Epithelial cell of esophagus (primary cell): ENCODE results near the gene STMN3.

Source experiments
- DNase-seq: peaks from one replicate; pipeline ENCODE4 v3.0.0; 2010; ENCODE audit warnings: low read depth
- H3K4me3 ChIP-seq: 2 replicates; pipeline ENCODE4 v1.5.1; 2011; ENCODE audit warnings: mild to moderate bottlenecking, low read length, control low read depth
- TF ChIP-seq, protein P1 (sequence below): IDR thresholded peaks from 2 replicates; pipeline ENCODE4 v1.5.1; 2011; ENCODE audit warnings: low read depth, mild to moderate bottlenecking, low read length, control low read depth, inconsistent platforms; ENCODE audit not compliant: insufficient read depth; ENCODE audit errors: missing control alignments

Gene STMN3

DNA sequence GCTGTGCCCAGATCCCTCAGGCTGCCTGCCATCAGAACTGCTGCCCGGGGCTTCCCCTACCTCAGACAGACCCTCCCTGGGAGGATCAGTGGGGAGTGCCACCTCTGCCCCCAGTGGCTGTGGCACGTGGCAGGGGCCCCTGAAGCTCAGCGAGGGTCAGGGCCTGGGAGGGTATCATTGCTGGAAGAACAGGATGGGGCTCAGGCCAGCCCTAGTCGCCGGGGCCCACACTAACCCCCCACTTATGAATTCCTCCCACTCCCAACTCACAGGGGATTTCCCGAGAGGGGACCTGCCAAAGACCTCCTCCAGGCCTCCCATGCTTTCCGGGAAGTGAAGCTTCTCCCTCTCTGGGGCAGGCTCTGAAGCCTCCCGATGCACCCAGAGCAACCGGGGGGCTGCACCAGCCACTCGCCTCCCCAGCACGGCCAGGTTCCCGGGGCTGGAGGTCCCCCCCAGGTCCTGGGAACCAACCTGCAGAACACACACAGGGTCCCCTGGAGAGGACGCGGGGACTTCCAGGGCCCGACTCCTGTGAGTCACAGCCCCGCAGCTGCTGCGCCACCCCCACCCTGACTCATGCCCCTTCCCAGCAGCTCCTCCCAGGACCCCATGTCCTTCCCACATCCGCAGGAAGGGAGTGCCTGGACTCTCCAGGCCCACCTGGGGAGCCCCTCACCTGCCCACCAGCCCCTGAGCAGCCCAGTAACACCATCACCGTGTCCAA lies 45.7 kb upstream of the STMN3 start:
- TF ChIP-seq, protein P1, sequence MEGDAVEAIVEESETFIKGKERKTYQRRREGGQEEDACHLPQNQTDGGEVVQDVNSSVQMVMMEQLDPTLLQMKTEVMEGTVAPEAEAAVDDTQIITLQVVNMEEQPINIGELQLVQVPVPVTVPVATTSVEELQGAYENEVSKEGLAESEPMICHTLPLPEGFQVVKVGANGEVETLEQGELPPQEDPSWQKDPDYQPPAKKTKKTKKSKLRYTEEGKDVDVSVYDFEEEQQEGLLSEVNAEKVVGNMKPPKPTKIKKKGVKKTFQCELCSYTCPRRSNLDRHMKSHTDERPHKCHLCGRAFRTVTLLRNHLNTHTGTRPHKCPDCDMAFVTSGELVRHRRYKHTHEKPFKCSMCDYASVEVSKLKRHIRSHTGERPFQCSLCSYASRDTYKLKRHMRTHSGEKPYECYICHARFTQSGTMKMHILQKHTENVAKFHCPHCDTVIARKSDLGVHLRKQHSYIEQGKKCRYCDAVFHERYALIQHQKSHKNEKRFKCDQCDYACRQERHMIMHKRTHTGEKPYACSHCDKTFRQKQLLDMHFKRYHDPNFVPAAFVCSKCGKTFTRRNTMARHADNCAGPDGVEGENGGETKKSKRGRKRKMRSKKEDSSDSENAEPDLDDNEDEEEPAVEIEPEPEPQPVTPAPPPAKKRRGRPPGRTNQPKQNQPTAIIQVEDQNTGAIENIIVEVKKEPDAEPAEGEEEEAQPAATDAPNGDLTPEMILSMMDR = no peak
- no peak overlapping the region for H3K4me3 ChIP-seq
- peak; percentile 92 for DNase-seq

GRCh38 chr20:63697868-63698545 lies 44.8 kb upstream of the STMN3 start:
- no peak overlapping the region for H3K4me3 ChIP-seq
- peak; percentile 27 for DNase-seq
- TF ChIP-seq, protein P1 = no peak

GRCh38 chr20:63697357-63697867 lies 44.2 kb upstream of the STMN3 start:
- TF ChIP-seq, protein P1 = no peak
- H3K4me3 ChIP-seq = no peak overlapping the region
- no peak for DNase-seq

DNA sequence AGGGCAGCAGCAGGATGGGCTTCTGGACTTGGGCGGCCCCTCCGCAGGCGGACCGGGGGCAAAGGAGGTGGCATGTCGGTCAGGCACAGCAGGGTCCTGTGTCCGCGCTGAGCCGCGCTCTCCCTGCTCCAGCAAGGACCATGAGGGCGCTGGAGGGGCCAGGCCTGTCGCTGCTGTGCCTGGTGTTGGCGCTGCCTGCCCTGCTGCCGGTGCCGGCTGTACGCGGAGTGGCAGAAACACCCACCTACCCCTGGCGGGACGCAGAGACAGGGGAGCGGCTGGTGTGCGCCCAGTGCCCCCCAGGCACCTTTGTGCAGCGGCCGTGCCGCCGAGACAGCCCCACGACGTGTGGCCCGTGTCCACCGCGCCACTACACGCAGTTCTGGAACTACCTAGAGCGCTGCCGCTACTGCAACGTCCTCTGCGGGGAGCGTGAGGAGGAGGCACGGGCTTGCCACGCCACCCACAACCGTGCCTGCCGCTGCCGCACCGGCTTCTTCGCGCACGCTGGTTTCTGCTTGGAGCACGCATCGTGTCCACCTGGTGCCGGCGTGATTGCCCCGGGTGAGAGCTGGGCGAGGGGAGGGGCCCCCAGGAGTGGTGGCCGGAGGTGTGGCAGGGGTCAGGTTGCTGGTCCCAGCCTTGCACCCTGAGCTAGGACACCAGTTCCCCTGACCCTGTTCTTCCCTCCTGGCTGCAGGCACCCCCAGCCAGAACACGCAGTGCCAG lies 43.6 kb upstream of the STMN3 start, which contains the start of gene TNFRSF6B:
TSS of gene TNFRSF6B (plus strand) at position 25 of the 729 bp plus-strand sequence. CDS start at position 141, 116 bp downstream.
- H3K4me3 ChIP-seq = peak within 1 kb of the TSS; percentile 22
- peak; percentile 28 for DNase-seq
- TF ChIP-seq, protein P1 = no peak

- DNase-seq = peak; percentile 75
- H3K4me3 ChIP-seq = no peak overlapping the region
- TF ChIP-seq, protein P1 = no peak
Observed at GRCh38 chr20:63696306-63696627, 43.0 kb upstream of the STMN3 start.

DNA sequence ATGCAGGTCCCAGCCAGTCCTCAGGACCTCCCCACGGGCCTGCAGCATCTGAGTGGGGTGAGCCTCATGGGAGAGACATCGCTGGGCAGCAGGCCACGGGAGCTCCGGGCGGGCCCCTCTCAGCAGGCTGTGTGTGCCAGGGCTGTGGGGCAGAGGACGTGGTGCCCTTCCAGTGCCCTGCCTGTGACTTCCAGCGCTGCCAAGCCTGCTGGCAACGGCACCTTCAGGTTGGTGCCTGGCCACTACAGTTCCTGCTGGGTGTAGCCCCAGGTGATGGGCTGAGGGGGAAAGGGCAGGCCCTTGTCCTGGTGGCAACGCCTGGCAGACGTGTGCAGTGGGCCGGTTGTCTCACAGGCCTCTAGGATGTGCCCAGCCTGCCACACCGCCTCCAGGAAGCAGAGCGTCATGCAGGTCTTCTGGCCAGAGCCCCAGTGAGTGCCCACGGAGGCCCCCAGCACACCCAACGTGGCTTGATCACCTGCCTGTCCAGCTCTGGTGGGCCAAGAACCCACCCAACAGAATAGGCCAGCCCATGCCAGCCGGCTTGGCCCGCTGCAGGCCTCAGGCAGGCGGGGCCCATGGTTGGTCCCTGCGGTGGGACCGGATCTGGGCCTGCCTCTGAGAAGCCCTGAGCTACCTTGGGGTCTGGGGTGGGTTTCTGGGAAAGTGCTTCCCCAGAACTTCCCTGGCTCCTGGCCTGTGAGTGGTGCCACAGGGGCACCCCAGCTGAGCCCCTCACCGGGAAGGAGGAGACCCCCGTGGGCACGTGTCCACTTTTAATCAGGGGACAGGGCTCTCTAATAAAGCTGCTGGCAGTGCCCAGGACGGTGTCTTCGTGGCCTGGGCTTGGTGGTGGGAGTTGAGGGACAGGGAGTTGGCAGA lies 42.4 kb upstream of the STMN3 start:
- TF ChIP-seq, protein P1 = no peak
- no peak for DNase-seq
- H3K4me3 ChIP-seq = no peak overlapping the region
